GM10248 (cell line): Measurements from ENCODE around the gene AK9.

Experiments used
- CTCF ChIA-PET: fragments of 300-600 bp; sonication (Branson Sonifier 250); formaldehyde crosslinking; extraction: SDS; loops from one replicate; lab custom pipeline; 2021; ENCODE audit warnings: antibody characterized with exemption; lab: Yijun Ruan, JAX
- POLR2A ChIA-PET: fragments of 350-650 bp; sonication (Branson Sonifier 250); formaldehyde crosslinking; extraction: SDS; loops from one replicate; lab custom pipeline; 2020; ENCODE audit warnings: antibody characterized with exemption; lab: Yijun Ruan, JAX
- DNase-seq: peaks from one replicate; pipeline ENCODE4 v3.0.0; 2012; ENCODE audit errors: extremely low spot score
- TF ChIP-seq, protein P1 (sequence below): IDR thresholded peaks from 2 replicates; pipeline ENCODE4 v1.5.1; 2012; ENCODE audit warnings: mild to moderate bottlenecking, low read depth; ENCODE audit errors: extremely low read depth, missing control alignments, control extremely low read depth

The AK9 gene

DNA sequence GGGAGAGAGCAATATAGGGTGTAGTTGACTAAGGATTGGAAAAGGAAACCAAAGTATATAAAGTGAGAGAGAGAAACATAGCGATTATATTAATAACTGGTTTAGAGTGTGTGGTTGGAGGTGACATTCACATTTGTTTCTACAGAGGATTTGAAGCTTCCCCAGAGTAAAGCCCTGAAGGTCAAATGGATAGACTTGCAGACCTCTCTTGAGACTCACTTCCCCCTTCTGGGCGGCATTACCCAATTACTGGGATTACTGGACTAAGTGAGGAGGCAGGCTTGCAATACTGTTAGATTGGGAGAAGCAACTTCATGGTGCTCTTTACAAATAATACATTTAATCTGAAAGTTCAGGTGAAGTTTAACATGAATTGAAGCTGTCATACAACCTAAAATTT is 10.8 kb upstream of the AK9 start:
- no peak for DNase-seq
- TF ChIP-seq, protein P1, sequence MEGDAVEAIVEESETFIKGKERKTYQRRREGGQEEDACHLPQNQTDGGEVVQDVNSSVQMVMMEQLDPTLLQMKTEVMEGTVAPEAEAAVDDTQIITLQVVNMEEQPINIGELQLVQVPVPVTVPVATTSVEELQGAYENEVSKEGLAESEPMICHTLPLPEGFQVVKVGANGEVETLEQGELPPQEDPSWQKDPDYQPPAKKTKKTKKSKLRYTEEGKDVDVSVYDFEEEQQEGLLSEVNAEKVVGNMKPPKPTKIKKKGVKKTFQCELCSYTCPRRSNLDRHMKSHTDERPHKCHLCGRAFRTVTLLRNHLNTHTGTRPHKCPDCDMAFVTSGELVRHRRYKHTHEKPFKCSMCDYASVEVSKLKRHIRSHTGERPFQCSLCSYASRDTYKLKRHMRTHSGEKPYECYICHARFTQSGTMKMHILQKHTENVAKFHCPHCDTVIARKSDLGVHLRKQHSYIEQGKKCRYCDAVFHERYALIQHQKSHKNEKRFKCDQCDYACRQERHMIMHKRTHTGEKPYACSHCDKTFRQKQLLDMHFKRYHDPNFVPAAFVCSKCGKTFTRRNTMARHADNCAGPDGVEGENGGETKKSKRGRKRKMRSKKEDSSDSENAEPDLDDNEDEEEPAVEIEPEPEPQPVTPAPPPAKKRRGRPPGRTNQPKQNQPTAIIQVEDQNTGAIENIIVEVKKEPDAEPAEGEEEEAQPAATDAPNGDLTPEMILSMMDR: no peak
- ChIA-PET POLR2A (no interaction called here), CTCF (interaction anchor here (0.8 to 12.7 kb wide), 8 partner anchors 8 to 690 kb away, joined by 3 to 298 read pairs (median 4); no protein-coding TSS in a partner anchor)

DNA sequence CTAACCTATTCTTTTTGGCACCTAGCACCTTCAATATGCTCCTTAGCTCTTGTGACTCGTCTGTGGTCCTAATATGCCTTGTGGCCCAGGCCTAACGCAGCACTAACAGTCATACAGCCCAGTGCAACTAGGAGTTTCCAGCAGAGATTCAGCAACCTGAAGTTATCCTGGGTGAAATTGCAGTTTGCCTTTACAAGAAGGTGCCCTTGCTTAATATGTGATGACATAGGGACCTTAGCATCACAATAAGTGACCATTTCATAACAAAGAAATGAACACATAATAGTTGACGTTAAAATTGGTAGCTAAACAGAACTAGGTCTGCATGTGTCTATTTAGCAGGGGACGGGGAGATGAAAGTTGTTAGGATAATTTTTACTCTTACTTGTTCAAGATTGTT is 10.2 kb upstream of the AK9 start:
- TF ChIP-seq, protein P1: no peak
- no peak for DNase-seq
- POLR2A ChIA-PET: no interaction called here
- CTCF ChIA-PET: interaction anchor here (1.0 to 12.7 kb wide), 8 partner anchors 8 to 690 kb away, joined by 3 to 298 read pairs (median 4); partner anchors contain the start of genes AK9 and FIG4

DNA sequence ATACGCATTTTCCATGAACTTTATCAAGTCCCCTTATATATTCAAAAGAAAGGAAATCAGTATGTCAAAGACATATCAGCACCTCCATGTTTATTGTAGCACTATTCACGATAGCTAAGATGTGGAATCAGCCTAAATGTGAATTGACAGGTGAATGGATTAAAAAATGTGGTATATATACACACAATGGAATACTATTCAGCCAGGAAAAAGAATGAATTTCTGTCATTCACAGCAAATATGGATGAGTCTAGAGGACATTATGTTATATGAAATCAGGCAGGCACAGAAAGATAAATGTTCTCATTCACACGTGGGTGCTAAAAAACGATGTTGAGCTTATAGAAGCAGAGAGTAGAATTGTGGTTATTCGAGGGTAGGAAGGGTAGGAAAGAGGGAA is 5.4 kb upstream of the AK9 start:
- ChIA-PET POLR2A (no interaction called here), CTCF (interaction anchor here (1.0 to 12.7 kb wide), 6 partner anchors 9 to 694 kb away, joined by 3 to 298 read pairs (median 5); no protein-coding TSS in a partner anchor)
- TF ChIP-seq, protein P1: no peak
- no peak for DNase-seq

DNA sequence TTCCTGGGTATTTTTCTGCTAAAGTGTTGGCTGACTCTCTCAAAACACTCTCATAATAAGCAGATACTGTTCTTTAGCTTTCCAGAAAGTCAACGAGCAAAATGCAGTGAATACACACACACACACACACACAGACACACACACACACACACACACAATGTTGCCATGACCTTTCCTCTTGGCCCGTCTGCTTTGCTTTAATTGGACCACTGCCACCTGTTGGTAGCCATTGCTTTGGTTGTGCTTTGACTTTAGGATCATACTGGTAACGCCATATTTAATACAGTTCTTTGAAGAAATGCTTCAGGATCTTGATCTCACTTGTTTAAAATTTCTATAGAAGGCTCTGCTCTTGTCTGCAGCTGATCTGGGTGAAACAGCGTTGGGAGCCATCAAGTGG is 4.5 kb upstream of the AK9 start:
- TF ChIP-seq, protein P1: peak; percentile 17
- CTCF ChIA-PET: interaction anchor here (2.8 to 12.7 kb wide), 2 partner anchors 10 to 345 kb away, joined by 23 to 298 read pairs; no protein-coding TSS in a partner anchor
- DNase-seq: no peak
- POLR2A ChIA-PET: no interaction called here

DNA sequence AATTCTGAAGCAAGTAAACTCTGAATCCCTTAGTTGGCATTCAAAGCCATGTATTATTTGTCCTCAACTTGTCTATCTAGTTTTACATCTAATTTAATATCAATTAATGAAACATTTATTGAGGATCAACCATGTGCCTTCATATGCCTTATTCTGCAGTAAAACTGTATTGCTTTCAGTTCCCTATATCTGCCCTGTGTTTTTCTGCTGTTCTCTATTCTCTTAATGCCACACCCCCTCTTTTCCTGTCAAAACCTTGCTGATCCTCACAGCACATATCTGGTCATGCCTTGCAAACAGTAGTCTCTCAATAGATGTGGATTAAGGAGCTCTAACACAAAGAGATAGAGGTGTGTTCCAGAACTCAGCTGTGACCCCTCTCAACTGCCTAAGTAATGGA is 2.1 kb upstream of the AK9 start:
- CTCF ChIA-PET: interaction anchor here (0.8 to 4.4 kb wide), 5 partner anchors 9 to 360 kb away, joined by 3 to 31 read pairs (median 8); no protein-coding TSS in a partner anchor
- TF ChIP-seq, protein P1: no peak
- peak; percentile 22 for DNase-seq
- POLR2A ChIA-PET: no interaction called here

DNA sequence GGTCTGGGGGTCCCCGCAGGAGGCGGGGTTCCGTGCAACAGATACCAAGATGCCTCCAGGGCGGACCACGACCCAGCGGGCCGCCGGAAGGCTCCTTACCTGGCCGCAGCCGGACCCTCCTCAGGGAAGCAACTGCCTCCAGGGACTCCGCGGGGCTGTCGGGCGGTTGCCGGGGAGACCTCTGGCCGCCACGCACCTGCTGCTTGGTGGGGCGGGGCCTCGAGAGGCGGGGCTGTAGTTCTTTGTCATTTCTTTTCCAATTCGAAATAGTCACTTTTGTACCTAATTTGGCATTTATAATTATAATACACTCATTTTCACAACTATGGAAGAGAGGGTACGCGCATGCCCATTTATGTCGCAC is 647 bp downstream of the AK9 start:
- ChIA-PET POLR2A (no interaction called here), CTCF (interaction anchor here (1.4 to 4.4 kb wide), 5 partner anchors 11 to 503 kb away, joined by 3 to 31 read pairs (median 6); no protein-coding TSS in a partner anchor)
- TF ChIP-seq, protein P1: no peak
- DNase-seq: peak; percentile 68
